HG02943 (cell line): ENCODE measurements around the gene PDK2.

Experiments used
- ATAC-seq: cut with Tn5 transposase; IDR thresholded peaks from one replicate; pipeline ENCODE4 v1.9.1; 2021; ENCODE audit warnings: mild to moderate bottlenecking, low read depth, moderate library complexity; ENCODE audit not compliant: unreplicated experiment

Gene PDK2

GRCh38 chr17:50094753-50095619 lies at the start of gene PDK2:
TSS of gene PDK2 (plus strand) at chr17:50095351. CDS start at chr17:50095436, 85 bp downstream.
- ATAC-seq = peak; percentile 84

- ATAC-seq = no peak
These were observed 49.0 kb upstream of the PDK2 start for GRCh38 chr17:50046179-50046578.

GRCh38 chr17:50046667-50047066 lies 48.5 kb upstream of the PDK2 start:
- no peak for ATAC-seq

- ATAC-seq = no peak
These were observed 48.1 kb upstream of the PDK2 start for GRCh38 chr17:50047083-50047482.

GRCh38 chr17:50047488-50048126 lies 47.5 kb upstream of the PDK2 start:
- no peak for ATAC-seq

GRCh38 chr17:50048146-50048720 lies 46.9 kb upstream of the PDK2 start:
- ATAC-seq = no peak

GRCh38 chr17:50048988-50049387 lies 46.2 kb upstream of the PDK2 start:
- no peak for ATAC-seq

GRCh38 chr17:50049636-50050035 lies 45.5 kb upstream of the PDK2 start:
- ATAC-seq = no peak

- ATAC-seq = no peak
These were observed 44.6 kb upstream of the PDK2 start for GRCh38 chr17:50050431-50051032.

GRCh38 chr17:50051082-50051576 lies 44.0 kb upstream of the PDK2 start:
- no peak for ATAC-seq

GRCh38 chr17:50051606-50052005 lies 43.5 kb upstream of the PDK2 start:
- ATAC-seq = no peak

- no peak for ATAC-seq
These were observed 42.8 kb upstream of the PDK2 start for GRCh38 chr17:50052241-50052796.

- no peak for ATAC-seq
These were observed 42.1 kb upstream of the PDK2 start for GRCh38 chr17:50052822-50053653.

GRCh38 chr17:50053654-50053960 lies 41.5 kb upstream of the PDK2 start:
- ATAC-seq = no peak

GRCh38 chr17:50055055-50055425 lies 40.1 kb upstream of the PDK2 start:
- no peak for ATAC-seq

- ATAC-seq = no peak
These were observed 39.5 kb upstream of the PDK2 start, which contains the start of gene ITGA3 for GRCh38 chr17:50055426-50056216. TSS of gene ITGA3 (plus strand) at chr17:50056110. CDS start at chr17:50056440, 330 bp downstream.

GRCh38 chr17:50056217-50056960 lies 38.8 kb upstream of the PDK2 start:
- no peak for ATAC-seq

- no peak for ATAC-seq
These were observed 38.2 kb upstream of the PDK2 start for GRCh38 chr17:50056961-50057330.
